Thoracic aorta (tissue), 2 donors: ENCODE data around the gene CFAP99. TPM values are rescaled to one million over a fixed set of nuclear protein-coding genes. Genes with fewer than 3 reads are reported as not detected.

Source experiments
- ATAC-seq: fragments of 150-250 bp; one replicate; pipeline ENCODE4 v1.8.0; 2017; ENCODE audit warnings: low read depth; ENCODE audit not compliant: insufficient number of reproducible peaks, low FRiP score
- DNase-seq: peaks from one replicate; pipeline ENCODE4 v3.0.0-alpha.2; 2020; ENCODE audit warnings: low spot score
- H3K27ac ChIP-seq, 2 donors: fragments of 200-600 bp; sonication (generic); 1 replicate in 1 of 2; 2 replicates in 1 of 2; pipeline ENCODE4 v1.5.1; 2016; ENCODE audit warnings: mild to moderate bottlenecking in 2 of 2, moderate library complexity in 2 of 2
- H3K27me3 ChIP-seq: fragments of 200-600 bp; sonication (generic); replicated peaks from 2 replicates; pipeline ENCODE4 v1.6.0; 2016; ENCODE audit warnings: mild to moderate bottlenecking; ENCODE audit not compliant: insufficient read depth
- H3K36me3 ChIP-seq: fragments of 200-600 bp; sonication (generic); one replicate; pipeline ENCODE4 v1.5.1; 2016
- H3K4me1 ChIP-seq, 2 donors: fragments of 200-600 bp; sonication (generic); 1 replicate in 1 of 2; 2 replicates in 1 of 2; pipeline versions ENCODE4 v1.5.1 to v1.6.0; 2016; ENCODE audit warnings: low read depth in 2 of 2, mild to moderate bottlenecking in 1 of 2; ENCODE audit not compliant: control insufficient read depth in 1 of 2
- H3K4me3 ChIP-seq: fragments of 200-600 bp; sonication (generic); 2 replicates; pipeline ENCODE4 v1.5.1; 2016; ENCODE audit warnings: mild to moderate bottlenecking
- H3K9me3 ChIP-seq: fragments of 200-600 bp; sonication (generic); 2 replicates; pipeline ENCODE4 v1.5.1; 2016
- CTCF ChIP-seq: fragments of 200-600 bp; sonication (generic); IDR thresholded peaks from one replicate; pipeline ENCODE4 v1.5.1; 2019; ENCODE audit warnings: antibody characterized with exemption
- total RNA-seq, 2 donors: library from RNA; depleted of rRNA; stranded (reverse); fragments of >200 nt; gene quantifications; one replicate each; pipeline versions ENCODE4 v1.1.0 to v1.2.3, GENCODE V29; 2016

CFAP99 gene
- total RNA-seq, 2 donors from 2014 or later: not detected

- DNase-seq: no peak
- no peak for ATAC-seq
Measured at GRCh38 chr4:2432991-2433530, 14.3 kb downstream of the CFAP99 start.

GRCh38 chr4:2433609-2434350, 15.0 kb downstream of the CFAP99 start:
- Histone ChIP-seq H3K4me1 (no peaks in the 10 kb centered on the region), H3K4me3 (no peak overlapping the region), H3K9me3 (no peaks in the 10 kb centered on the region), H3K27ac (no peak overlapping the region), H3K27me3 (no peaks in the 10 kb centered on the region), H3K36me3 (no peaks in the 10 kb centered on the region)
- no peak for DNase-seq
- ATAC-seq: no peak
- no peak for TF ChIP-seq CTCF

More at GRCh38 chr4:2432991-2433530, 14.3 kb downstream of the CFAP99 start:
- no peak overlapping the region for H3K27ac ChIP-seq
- H3K4me3 ChIP-seq: no peak overlapping the region
- no peaks in the 10 kb centered on the region for H3K36me3 ChIP-seq
- H3K27me3 ChIP-seq: no peaks in the 10 kb centered on the region
- no peaks in the 10 kb centered on the region for H3K9me3 ChIP-seq
- no peak for TF ChIP-seq CTCF
- H3K4me1 ChIP-seq: no peaks in the 10 kb centered on the region

GRCh38 chr4:2434420-2434819, 15.7 kb downstream of the CFAP99 start:
- no peaks in the 10 kb centered on the region for H3K36me3 ChIP-seq
- no peaks in the 10 kb centered on the region for H3K4me1 ChIP-seq
- no peak overlapping the region for H3K4me3 ChIP-seq
- H3K27me3 ChIP-seq: no peaks in the 10 kb centered on the region
- no peak overlapping the region for H3K27ac ChIP-seq
- no peaks in the 10 kb centered on the region for H3K9me3 ChIP-seq
- no peak for ATAC-seq
- no peak for TF ChIP-seq CTCF
- no peak for DNase-seq

- no peak overlapping the region for H3K27ac ChIP-seq
- H3K27me3 ChIP-seq: no peaks in the 10 kb centered on the region
- no peak overlapping the region for H3K4me3 ChIP-seq
- no peaks in the 10 kb centered on the region for H3K36me3 ChIP-seq
- DNase-seq (no peak), ATAC-seq (no peak)
- no peaks in the 10 kb centered on the region for H3K9me3 ChIP-seq
- no peaks in the 10 kb centered on the region for H3K4me1 ChIP-seq
- no peak for TF ChIP-seq CTCF
Measured at GRCh38 chr4:2436301-2436700, 17.5 kb downstream of the CFAP99 start.

GRCh38 chr4:2436761-2437474, 18.2 kb downstream of the CFAP99 start:
- no peak for ATAC-seq
- Histone ChIP-seq H3K4me3 (no peak overlapping the region), H3K36me3 (no peaks in the 10 kb centered on the region), H3K4me1 (no peaks in the 10 kb centered on the region), H3K9me3 (no peaks in the 10 kb centered on the region), H3K27me3 (no peaks in the 10 kb centered on the region), H3K27ac (no peak overlapping the region)
- DNase-seq: no peak
- TF ChIP-seq CTCF: no peak
